ENCODE measurements around the gene ARHGEF4. TPM values are rescaled to one million over a fixed set of nuclear protein-coding genes. Genes with fewer than 3 reads are reported as not detected.

ARHGEF4 gene
- total RNA-seq, 1 donor from 2014 or later: 4.8 TPM

DNA sequence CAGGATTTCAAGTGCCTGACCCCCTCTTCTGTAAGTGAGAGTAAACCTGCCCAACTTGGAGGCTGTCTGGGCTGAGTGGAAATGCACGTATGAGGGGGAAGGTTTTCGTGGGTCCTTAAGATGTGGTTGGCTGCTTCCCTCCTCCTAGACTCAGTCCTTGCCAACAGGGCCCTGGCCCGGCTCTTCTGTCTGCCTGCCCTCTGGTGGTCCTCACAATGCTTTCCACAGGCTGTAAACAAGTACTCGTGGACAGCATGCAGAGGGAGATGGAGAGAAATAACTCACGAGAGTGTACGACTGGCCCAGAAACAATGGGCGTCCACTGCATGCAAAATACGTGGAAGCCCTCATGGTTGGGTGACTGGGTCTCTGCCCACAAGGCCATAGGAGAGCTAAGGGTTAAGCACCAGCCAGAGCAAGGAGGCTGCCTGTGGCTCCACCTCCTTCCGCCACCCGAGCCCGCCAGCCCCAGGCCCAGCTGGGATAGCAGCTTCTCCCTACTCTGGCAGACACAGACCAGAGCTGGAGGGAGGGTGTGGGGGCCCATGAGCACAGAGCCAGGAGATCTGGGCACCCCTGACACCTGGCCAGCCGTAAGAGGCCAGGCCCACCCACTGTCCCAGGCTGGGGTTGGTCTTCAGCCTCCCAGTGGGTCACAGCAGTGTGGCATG, 17.0 kb upstream of the ARHGEF4 start:
- no peak overlapping the region for H3K27ac ChIP-seq (ENCODE audit: low read depth, low read length)
- H3K4me1 ChIP-seq (ENCODE audit: insufficient read depth, low read length): peaks cover 16% of the 10 kb centered on the region
- H3K79me2 ChIP-seq (ENCODE audit: insufficient read depth, low read length): no peaks in the 10 kb centered on the region
- no peaks in the 10 kb centered on the region for H3K9me3 ChIP-seq (ENCODE audit: insufficient read depth, low read depth, low read length)
- H3K4me3 ChIP-seq (ENCODE audit: insufficient read depth, low read depth, low read length): no peak overlapping the region
- H4K20me1 ChIP-seq (ENCODE audit: insufficient read depth, low read length): no peaks in the 10 kb centered on the region
- TF ChIP-seq CTCF (IDR thresholded peaks at IDR 0.05; ENCODE audit: insufficient read depth, low read depth, low read length): no peak
- TF ChIP-seq EZH2 (IDR thresholded peaks at IDR 0.05; ENCODE audit: insufficient read depth, low read length): no peak
- Mint-ChIP-seq H3K27ac (ENCODE audit: unreplicated experiment) (no peak overlapping the region), H3K9me3 (ENCODE audit: unreplicated experiment) (no peaks in the 10 kb centered on the region), H3K36me3 (ENCODE audit: low read depth, unreplicated experiment) (no peaks in the 10 kb centered on the region), H3K4me3 (ENCODE audit: unreplicated experiment) (no peak overlapping the region), H3K27me3 (ENCODE audit: low read depth, unreplicated experiment) (peaks cover 11% of the 10 kb centered on the region), H3K4me1 (ENCODE audit: low read depth, unreplicated experiment) (peaks cover 10% of the 10 kb centered on the region)
- no peaks in the 10 kb centered on the region for H3K36me3 ChIP-seq (ENCODE audit: insufficient read depth, low read length)
- DNase-seq (ENCODE audit: low read depth) (no peak), FAIRE-seq (no peak)
- H3K27me3 ChIP-seq (ENCODE audit: insufficient read depth, low read length): peaks cover 2% of the 10 kb centered on the region
- no peak overlapping the region for H2AFZ ChIP-seq (ENCODE audit: low read depth, low read length)
- H3K4me2 ChIP-seq (ENCODE audit: low read length): peak overlapping the region; percentile 32
- H3K9ac ChIP-seq (ENCODE audit: low read length): no peak overlapping the region

GRCh38 chr2:130820279-130820861, 16.3 kb upstream of the ARHGEF4 start:
- Histone ChIP-seq H3K79me2 (ENCODE audit: insufficient read depth, low read length) (no peaks in the 10 kb centered on the region), H3K9me3 (ENCODE audit: insufficient read depth, low read depth, low read length) (no peaks in the 10 kb centered on the region), H4K20me1 (ENCODE audit: insufficient read depth, low read length) (no peaks in the 10 kb centered on the region), H3K4me1 (ENCODE audit: insufficient read depth, low read length) (peaks cover 22% of the 10 kb centered on the region), H3K27ac (ENCODE audit: low read depth, low read length) (no peak overlapping the region), H3K4me3 (ENCODE audit: insufficient read depth, low read depth, low read length) (no peak overlapping the region), H3K9ac (ENCODE audit: low read length) (no peak overlapping the region), H3K4me2 (ENCODE audit: low read length) (peak overlapping the region; percentile 32), H2AFZ (ENCODE audit: low read depth, low read length) (no peak overlapping the region), H3K36me3 (ENCODE audit: insufficient read depth, low read length) (no peaks in the 10 kb centered on the region), H3K27me3 (ENCODE audit: insufficient read depth, low read length) (peaks cover 2% of the 10 kb centered on the region)
- TF ChIP-seq EZH2 (IDR thresholded peaks at IDR 0.05; ENCODE audit: insufficient read depth, low read length) (no peak), CTCF (IDR thresholded peaks at IDR 0.05; ENCODE audit: insufficient read depth, low read depth, low read length) (no peak)
- Mint-ChIP-seq H3K27ac (ENCODE audit: unreplicated experiment) (no peak overlapping the region), H3K27me3 (ENCODE audit: low read depth, unreplicated experiment) (peaks cover 7% of the 10 kb centered on the region), H3K9me3 (ENCODE audit: unreplicated experiment) (no peaks in the 10 kb centered on the region), H3K36me3 (ENCODE audit: low read depth, unreplicated experiment) (no peaks in the 10 kb centered on the region), H3K4me3 (ENCODE audit: unreplicated experiment) (no peak overlapping the region), H3K4me1 (ENCODE audit: low read depth, unreplicated experiment) (peaks cover 14% of the 10 kb centered on the region)
- FAIRE-seq (no peak), DNase-seq (ENCODE audit: low read depth) (no peak)

GRCh38 chr2:130821867-130822266, 14.8 kb upstream of the ARHGEF4 start:
- no peak overlapping the region for H3K9ac ChIP-seq (ENCODE audit: low read length)
- DNase-seq (ENCODE audit: low read depth): no peak
- H3K79me2 ChIP-seq (ENCODE audit: insufficient read depth, low read length): no peaks in the 10 kb centered on the region
- no peak overlapping the region for H3K4me2 ChIP-seq (ENCODE audit: low read length)
- H3K9me3 Mint-ChIP-seq (ENCODE audit: unreplicated experiment): no peaks in the 10 kb centered on the region
- peaks cover 2% of the 10 kb centered on the region for H3K27me3 ChIP-seq (ENCODE audit: insufficient read depth, low read length)
- peaks cover 24% of the 10 kb centered on the region for H3K4me1 ChIP-seq (ENCODE audit: insufficient read depth, low read length)
- no peak overlapping the region for H3K27ac Mint-ChIP-seq (ENCODE audit: unreplicated experiment)
- no peaks in the 10 kb centered on the region for H4K20me1 ChIP-seq (ENCODE audit: insufficient read depth, low read length)
- H3K9me3 ChIP-seq (ENCODE audit: insufficient read depth, low read depth, low read length): peaks cover 2% of the 10 kb centered on the region
- H3K4me3 Mint-ChIP-seq (ENCODE audit: unreplicated experiment): no peak overlapping the region
- H3K36me3 Mint-ChIP-seq (ENCODE audit: low read depth, unreplicated experiment): no peaks in the 10 kb centered on the region
- peaks cover 4% of the 10 kb centered on the region for H3K27me3 Mint-ChIP-seq (ENCODE audit: low read depth, unreplicated experiment)
- H3K4me3 ChIP-seq (ENCODE audit: insufficient read depth, low read depth, low read length): no peak overlapping the region
- H3K27ac ChIP-seq (ENCODE audit: low read depth, low read length): no peak overlapping the region
- H3K36me3 ChIP-seq (ENCODE audit: insufficient read depth, low read length): no peaks in the 10 kb centered on the region
- H2AFZ ChIP-seq (ENCODE audit: low read depth, low read length): no peak overlapping the region
- TF ChIP-seq EZH2 (IDR thresholded peaks at IDR 0.05; ENCODE audit: insufficient read depth, low read length) (no peak), CTCF (IDR thresholded peaks at IDR 0.05; ENCODE audit: insufficient read depth, low read depth, low read length) (no peak)
- FAIRE-seq: no peak
- peaks cover 21% of the 10 kb centered on the region for H3K4me1 Mint-ChIP-seq (ENCODE audit: low read depth, unreplicated experiment)

All from astrocyte (in vitro differentiated cells and primary cell).